RWPE1 (cell line): ENCODE results near the gene RALGDS.

Experiments used
- CTCF ChIA-PET: fragments of 350-600 bp; sonication (Branson Sonifier 250); formaldehyde crosslinking; extraction: SDS; loops from one replicate; lab custom pipeline; 2021; lab: Yijun Ruan, JAX
- POLR2A ChIA-PET: fragments of 400-600 bp; formaldehyde crosslinking; extraction: SDS; loops from one replicate; lab custom pipeline; 2020; ENCODE audit warnings: antibody characterized with exemption; ENCODE audit not compliant: low non-redundant PET; lab: Yijun Ruan, JAX
- DNase-seq: peaks from one replicate; pipeline ENCODE4 v3.0.0; 2012; ENCODE audit warnings: low spot score
- H3K27ac ChIP-seq: fragments of 450-650 bp; 2 replicates; pipeline ENCODE4 v1.5.1; 2017
- CTCF ChIP-seq: fragments of 450-650 bp; conservative IDR thresholded peaks from 2 replicates; pipeline ENCODE4 v1.5.1; 2017; ENCODE audit warnings: low read depth, mild to moderate bottlenecking

RALGDS gene

DNA sequence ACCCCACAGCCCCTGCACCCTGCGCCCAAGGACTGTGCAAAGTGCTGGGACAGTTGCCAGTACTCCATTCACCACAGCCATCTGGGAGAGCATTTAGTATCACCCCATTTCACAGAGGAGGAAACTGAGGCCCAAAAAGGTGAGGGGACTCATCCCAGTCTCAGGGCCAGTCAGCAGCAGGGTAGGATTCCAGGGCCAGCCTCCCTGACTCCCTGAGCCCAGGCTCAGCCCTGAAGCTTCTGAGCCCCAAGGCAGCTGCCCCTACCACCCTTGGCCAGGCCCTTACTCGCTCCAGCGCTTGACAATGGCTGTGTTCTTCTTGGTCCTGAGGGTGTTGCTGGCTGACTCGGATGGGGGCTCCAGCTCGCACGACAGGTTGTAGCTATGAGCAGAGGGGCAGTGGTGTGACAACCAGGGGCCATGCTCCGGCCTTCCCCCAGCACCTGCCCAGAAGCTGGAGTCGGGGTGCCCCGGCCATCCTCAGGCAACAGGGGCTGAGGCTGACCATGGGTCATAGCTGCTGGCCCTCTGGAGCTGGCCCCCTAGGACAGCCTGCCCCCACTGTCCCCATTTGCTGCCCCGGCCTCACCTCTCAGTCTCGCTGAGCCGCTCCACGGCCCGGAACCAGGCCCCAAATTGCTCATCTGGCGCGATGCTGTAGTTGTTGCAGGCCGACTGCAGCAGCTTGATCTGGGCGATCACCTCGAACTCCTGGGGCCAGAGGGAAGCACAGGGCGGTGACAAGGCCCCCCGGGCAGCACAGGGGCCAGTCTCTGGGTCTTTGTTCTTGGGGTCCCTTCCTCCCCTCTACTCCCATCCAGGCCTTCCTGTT is 18.6 kb downstream of the RALGDS start:
- CTCF ChIA-PET: interaction anchor here (0.5 to 6.7 kb wide), 19 partner anchors 9 to 255 kb away, joined by 3 to 71 read pairs (median 4); no protein-coding TSS in a partner anchor
- POLR2A ChIA-PET: interaction anchor here (0.7 kb wide), 1 partner anchor 49 kb away, joined by 3 read pairs; no protein-coding TSS in a partner anchor
- TF ChIP-seq CTCF: no peak
- no peak for DNase-seq
- peak overlapping the region; percentile 51 for H3K27ac ChIP-seq

- ChIA-PET POLR2A (interaction anchor here (0.7 kb wide), 1 partner anchor 48 kb away, joined by 3 read pairs; no protein-coding TSS in a partner anchor), CTCF (interaction anchor here (0.6 to 6.7 kb wide), 8 partner anchors 9 to 256 kb away, joined by 3 to 71 read pairs (median 4); no protein-coding TSS in a partner anchor)
- no peak for DNase-seq
Observed at GRCh38 chr9:133101356-133102189, 19.5 kb downstream of the RALGDS start.

GRCh38 chr9:133100506-133101355 is 20.3 kb downstream of the RALGDS start:
- DNase-seq: no peak
- H3K27ac ChIP-seq: peak overlapping the region; percentile 9
- TF ChIP-seq CTCF: no peak
- ChIA-PET POLR2A (no interaction called here), CTCF (interaction anchor here (0.6 to 6.7 kb wide), 3 partner anchors 43 to 73 kb away, joined by 3 to 71 read pairs (median 33); no protein-coding TSS in a partner anchor)

More at GRCh38 chr9:133101356-133102189, 19.5 kb downstream of the RALGDS start:
- no peak for TF ChIP-seq CTCF
- H3K27ac ChIP-seq: no peak overlapping the region

- H3K27ac ChIP-seq: peak overlapping the region; percentile 9
- ChIA-PET CTCF (interaction anchor here (0.6 to 6.7 kb wide), 3 partner anchors 44 to 72 kb away, joined by 3 to 71 read pairs (median 4); no protein-coding TSS in a partner anchor), POLR2A (no interaction called here)
- DNase-seq: no peak
- no peak for TF ChIP-seq CTCF
Observed at GRCh38 chr9:133099726-133100505, 21.1 kb downstream of the RALGDS start.

DNA sequence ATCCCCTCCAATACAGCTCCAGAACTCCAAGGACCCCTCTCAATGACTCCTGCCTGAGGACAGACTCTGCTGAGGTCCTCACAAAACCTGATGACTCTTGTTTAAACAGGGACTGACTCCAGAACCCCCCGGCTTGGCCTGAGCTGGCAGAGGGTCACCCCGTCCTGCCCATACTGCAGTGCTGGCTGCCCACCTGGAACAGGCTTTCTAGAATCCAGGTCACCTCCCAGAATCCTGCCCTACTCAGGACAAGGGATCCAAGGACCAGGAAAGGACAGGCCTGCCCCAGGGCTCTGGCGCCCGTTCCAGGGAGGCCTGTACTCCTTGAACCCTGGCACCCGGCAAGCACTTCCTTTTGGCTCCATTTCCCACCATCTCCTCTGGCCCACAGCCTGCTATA is 22.2 kb downstream of the RALGDS start:
- TF ChIP-seq CTCF: no peak

More for the DNA sequence above, 22.2 kb downstream of the RALGDS start:
- DNase-seq: no peak
- POLR2A ChIA-PET: no interaction called here
- no peak overlapping the region for H3K27ac ChIP-seq
- CTCF ChIA-PET: interaction anchor here (1.4 to 6.7 kb wide), 2 partner anchors 45 to 51 kb away, joined by 4 to 71 read pairs; no protein-coding TSS in a partner anchor
